OCI-LY3 (cell line): ENCODE results near the gene TAS2R8.

Source experiments
- EZH2phosphoT487 ChIP-seq: fragments of 200-600 bp; shearing (Covaris generic); IDR thresholded peaks from 2 replicates; pipeline ENCODE4 v1.6.1; 2018; ENCODE audit warnings: antibody characterized with exemption, mixed run types, low read depth
- TF ChIP-seq, protein P1 (sequence below): fragments of 200-600, 300-600 bp; sonication (generic); IDR thresholded peaks from 2 replicates; pipeline ENCODE4 v1.5.1; 2014; ENCODE audit warnings: antibody characterized with exemption, low read length, low read depth

DNA sequence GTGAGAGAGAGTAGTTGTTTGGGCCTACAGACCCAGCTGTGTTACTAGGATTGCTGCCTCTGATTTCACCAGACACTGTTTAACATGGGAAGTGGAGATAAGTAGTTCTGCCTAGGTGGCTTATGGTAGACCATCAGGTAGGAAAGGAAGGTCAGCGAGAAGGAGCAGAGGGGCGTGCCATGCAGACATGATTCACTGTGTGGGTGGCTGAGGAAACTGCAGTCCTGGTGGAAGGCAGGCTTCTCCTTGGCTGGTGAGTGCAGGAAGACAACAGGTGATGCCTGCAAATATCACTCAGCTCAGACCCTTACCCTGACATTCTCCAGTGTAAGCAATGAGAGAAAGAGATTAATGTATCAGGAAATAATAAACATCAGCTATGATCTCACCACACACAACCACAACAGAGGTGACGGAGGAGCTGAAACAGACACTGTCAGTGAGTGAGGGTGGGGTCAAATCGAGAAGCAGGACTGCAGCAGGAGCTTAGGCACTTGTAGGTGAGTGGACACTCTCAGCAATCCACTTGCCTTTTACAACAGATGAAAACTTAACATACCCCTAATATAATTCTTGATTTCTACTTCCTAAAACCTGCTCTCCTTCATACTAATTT is 44.3 kb upstream of the TAS2R8 start:
- TF ChIP-seq, protein P1, sequence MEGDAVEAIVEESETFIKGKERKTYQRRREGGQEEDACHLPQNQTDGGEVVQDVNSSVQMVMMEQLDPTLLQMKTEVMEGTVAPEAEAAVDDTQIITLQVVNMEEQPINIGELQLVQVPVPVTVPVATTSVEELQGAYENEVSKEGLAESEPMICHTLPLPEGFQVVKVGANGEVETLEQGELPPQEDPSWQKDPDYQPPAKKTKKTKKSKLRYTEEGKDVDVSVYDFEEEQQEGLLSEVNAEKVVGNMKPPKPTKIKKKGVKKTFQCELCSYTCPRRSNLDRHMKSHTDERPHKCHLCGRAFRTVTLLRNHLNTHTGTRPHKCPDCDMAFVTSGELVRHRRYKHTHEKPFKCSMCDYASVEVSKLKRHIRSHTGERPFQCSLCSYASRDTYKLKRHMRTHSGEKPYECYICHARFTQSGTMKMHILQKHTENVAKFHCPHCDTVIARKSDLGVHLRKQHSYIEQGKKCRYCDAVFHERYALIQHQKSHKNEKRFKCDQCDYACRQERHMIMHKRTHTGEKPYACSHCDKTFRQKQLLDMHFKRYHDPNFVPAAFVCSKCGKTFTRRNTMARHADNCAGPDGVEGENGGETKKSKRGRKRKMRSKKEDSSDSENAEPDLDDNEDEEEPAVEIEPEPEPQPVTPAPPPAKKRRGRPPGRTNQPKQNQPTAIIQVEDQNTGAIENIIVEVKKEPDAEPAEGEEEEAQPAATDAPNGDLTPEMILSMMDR, result no peak
- TF ChIP-seq EZH2phosphoT487, result no peak
